Right lobe of liver (tissue), 4 donors: Measurements from ENCODE around the gene GAGE12J.

ENCODE experiments used
- POLR2A ChIP-seq: fragments of 450-650 bp; IDR thresholded peaks from one replicate; pipeline ENCODE4 v1.6.1; 2017; ENCODE audit warnings: antibody characterized with exemption, mild to moderate bottlenecking
- TF ChIP-seq, protein P1 (sequence below), 4 donors: fragments of 200-600 bp in 3 of 4; fragments of 450-650 bp in 1 of 4; IDR thresholded peaks; one replicate each; pipeline versions ENCODE4 v1.5.1 to v1.8.0; 2016 to 2022; ENCODE audit warnings: antibody characterized with exemption in 4 of 4, mild to moderate bottlenecking in 2 of 4
- donor health status: DM: no; HTN: no; CAD: no.
- donor health status: DM: no; HTN: no; CAD: no.
- donor health status: DM: no; HTN: yes; CAD: no.

- TF ChIP-seq, protein P1, sequence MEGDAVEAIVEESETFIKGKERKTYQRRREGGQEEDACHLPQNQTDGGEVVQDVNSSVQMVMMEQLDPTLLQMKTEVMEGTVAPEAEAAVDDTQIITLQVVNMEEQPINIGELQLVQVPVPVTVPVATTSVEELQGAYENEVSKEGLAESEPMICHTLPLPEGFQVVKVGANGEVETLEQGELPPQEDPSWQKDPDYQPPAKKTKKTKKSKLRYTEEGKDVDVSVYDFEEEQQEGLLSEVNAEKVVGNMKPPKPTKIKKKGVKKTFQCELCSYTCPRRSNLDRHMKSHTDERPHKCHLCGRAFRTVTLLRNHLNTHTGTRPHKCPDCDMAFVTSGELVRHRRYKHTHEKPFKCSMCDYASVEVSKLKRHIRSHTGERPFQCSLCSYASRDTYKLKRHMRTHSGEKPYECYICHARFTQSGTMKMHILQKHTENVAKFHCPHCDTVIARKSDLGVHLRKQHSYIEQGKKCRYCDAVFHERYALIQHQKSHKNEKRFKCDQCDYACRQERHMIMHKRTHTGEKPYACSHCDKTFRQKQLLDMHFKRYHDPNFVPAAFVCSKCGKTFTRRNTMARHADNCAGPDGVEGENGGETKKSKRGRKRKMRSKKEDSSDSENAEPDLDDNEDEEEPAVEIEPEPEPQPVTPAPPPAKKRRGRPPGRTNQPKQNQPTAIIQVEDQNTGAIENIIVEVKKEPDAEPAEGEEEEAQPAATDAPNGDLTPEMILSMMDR (IDR thresholded peaks at IDR 0.05), result no peak
- no peak for TF ChIP-seq POLR2A
Observed at GRCh38 chrX:49290215-49290614, 31.6 kb upstream of the GAGE12J start.
